Measurements from ENCODE around the gene SH3D19. TPM values are rescaled to one million over a fixed set of nuclear protein-coding genes. Genes with fewer than 3 reads are reported as not detected.

Gene SH3D19
- polyA plus RNA-seq, 2 of the 4 experiments (the other 2 are of a cell fraction) = 15.3 to 22.9 TPM

- no peak for TF ChIP-seq USF2 (IDR thresholded peaks at IDR 0.05)
These were observed 31.1 kb upstream of the SH3D19 start (continued) for GRCh38 chr4:151356510-151356909.

GRCh38 chr4:151355155-151355554, 29.8 kb upstream of the SH3D19 start:
- Histone ChIP-seq H3K4me1 (no peaks in the 10 kb centered on the region), H3K27ac (no peak overlapping the region), H3K9me3 (no peaks in the 10 kb centered on the region), H3K4me2 (no peak overlapping the region), H3K4me3 (no peak overlapping the region)
- no peak for ATAC-seq
- no peak for FAIRE-seq
- no peak for TF ChIP-seq JUNB (IDR thresholded peaks at IDR 0.05)
- no peak for TF ChIP-seq NPAS2 (CRISPR knock-in tag; IDR thresholded peaks at IDR 0.05; ENCODE audit: borderline replicate concordance)
- TF ChIP-seq RAD21 (conservative IDR thresholded peaks at IDR 0.05 in 1 of 2, IDR thresholded peaks at IDR 0.05 in 1 of 2) = no peak
- no peak for TF ChIP-seq POLR2A (IDR thresholded peaks at IDR 0.05; ENCODE audit: low read length)
- TF ChIP-seq REST (IDR thresholded peaks at IDR 0.05) = no peak
- no peak for TF ChIP-seq BCL3 (IDR thresholded peaks at IDR 0.05)
- no peak for TF ChIP-seq CBX8 (IDR thresholded peaks at IDR 0.05)
- TF ChIP-seq PBX3 (IDR thresholded peaks at IDR 0.05) = no peak
- TF ChIP-seq CBX2 (IDR thresholded peaks at IDR 0.05; ENCODE audit: borderline replicate concordance, low read depth) = no peak
- no peak for TF ChIP-seq RCOR1 (IDR thresholded peaks at IDR 0.05; ENCODE audit: low read depth, low read length)
- TF ChIP-seq HOXB5 (CRISPR knock-in tag; IDR thresholded peaks at IDR 0.05) = no peak
- no peak for TF ChIP-seq CTCF (IDR thresholded peaks at IDR 0.05)
- WGBS (ENCODE audit: missing lambda C conversion rate) = 48% methylated on average over 4 of the region's 4 CpGs
- DNase-seq (ENCODE audit: low read depth in 1 of 2, low spot score in 1 of 2) = no peak
- ChIA-PET POLR2A (no interaction called here), CTCF (no interaction called here)

GRCh38 chr4:151347490-151348235, 22.3 kb upstream of the SH3D19 start:
- ATAC-seq (no peak), DNase-seq (ENCODE audit: low read depth in 1 of 2, low spot score in 1 of 2) (no peak), FAIRE-seq (no peak)
- 40% methylated on average over 9 of the region's 9 CpGs for WGBS (ENCODE audit: missing lambda C conversion rate)
- no peak overlapping the region for H3K27ac ChIP-seq
- H3K4me3 ChIP-seq = no peak overlapping the region
- POLR2A ChIA-PET = no interaction called here
- no peaks in the 10 kb centered on the region for H3K9me3 ChIP-seq
- CTCF ChIA-PET = interaction anchor here (1.5 to 1.6 kb wide), 2 partner anchors 12 to 230 kb away, joined by 3 read pairs; no protein-coding TSS in a partner anchor
- no peaks in the 10 kb centered on the region for H3K4me1 ChIP-seq
- no peak overlapping the region for H3K4me2 ChIP-seq
- TF ChIP-seq SMC3 (IDR thresholded peaks at IDR 0.05) (no peak), BHLHE40 (IDR thresholded peaks at IDR 0.05; ENCODE audit: low read depth, low read length) (no peak), ELK1 (IDR thresholded peaks at IDR 0.05; ENCODE audit: low read depth, low read length) (no peak), HMGXB4 (CRISPR knock-in tag; IDR thresholded peaks at IDR 0.05; ENCODE audit: borderline replicate concordance) (no peak), RNF2 (IDR thresholded peaks at IDR 0.05; ENCODE audit: borderline replicate concordance, low read depth) (no peak), JUNB (IDR thresholded peaks at IDR 0.05) (no peak), MYC (IDR thresholded peaks at IDR 0.05; ENCODE audit: borderline replicate concordance, low read length) (no peak), ESRRA (IDR thresholded peaks at IDR 0.05; ENCODE audit: borderline replicate concordance, low read length) (no peak), GATA3 (IDR thresholded peaks at IDR 0.05; ENCODE audit: borderline replicate concordance) (no peak), EP300 (IDR thresholded peaks at IDR 0.05) (no peak), MAX (IDR thresholded peaks at IDR 0.05) (no peak)

All from A549 (cell line).